Measurements from ENCODE around the gene AUH.

The AUH gene

DNA sequence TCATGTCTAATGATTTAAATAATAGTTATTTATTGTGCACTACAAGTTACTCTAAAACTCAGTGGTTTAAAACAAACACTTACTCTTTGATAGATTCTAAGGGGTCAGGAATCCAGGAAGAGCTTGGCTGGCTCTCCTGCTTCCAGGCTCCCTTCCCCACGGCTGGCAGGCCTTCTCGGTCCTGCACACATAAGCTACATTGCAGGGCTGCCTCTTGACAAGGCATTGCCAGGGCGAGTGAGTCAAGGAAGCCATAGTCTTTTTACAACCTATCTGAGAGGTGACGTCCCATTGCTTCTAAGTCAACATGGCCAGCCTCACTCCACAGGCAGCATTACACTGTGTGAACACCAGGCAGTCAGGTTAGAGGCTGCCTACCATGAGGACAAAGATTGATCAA, 119.8 kb downstream of the AUH start:
- no peak for DNase-seq

DNA sequence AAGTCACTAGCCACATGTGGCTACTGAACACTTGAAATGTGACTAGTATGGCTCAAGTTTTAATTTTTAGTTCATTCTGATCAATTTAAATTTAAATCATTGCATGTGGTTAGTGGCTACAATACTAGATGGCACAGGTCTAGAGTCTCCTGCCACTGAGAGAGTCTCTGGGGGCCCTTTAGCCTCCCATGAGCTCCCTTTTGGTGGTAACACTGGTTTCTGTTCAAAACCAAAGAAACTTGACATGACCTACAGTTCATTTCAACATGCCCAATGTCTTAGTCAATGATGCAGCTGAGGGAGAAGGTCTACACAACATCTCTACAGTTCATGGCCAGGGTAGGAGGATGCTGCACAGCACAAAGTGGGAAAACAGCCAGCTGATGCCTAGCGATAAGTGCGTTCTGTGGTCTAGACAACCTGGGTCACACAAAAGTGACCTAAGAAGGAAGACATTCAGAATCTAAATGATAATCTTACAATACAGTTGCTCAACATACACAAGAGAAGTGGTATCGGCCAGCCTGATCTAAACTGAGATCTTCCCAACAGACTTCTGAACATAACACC, 121.0 kb downstream of the AUH start:
- no peak for DNase-seq

DNA sequence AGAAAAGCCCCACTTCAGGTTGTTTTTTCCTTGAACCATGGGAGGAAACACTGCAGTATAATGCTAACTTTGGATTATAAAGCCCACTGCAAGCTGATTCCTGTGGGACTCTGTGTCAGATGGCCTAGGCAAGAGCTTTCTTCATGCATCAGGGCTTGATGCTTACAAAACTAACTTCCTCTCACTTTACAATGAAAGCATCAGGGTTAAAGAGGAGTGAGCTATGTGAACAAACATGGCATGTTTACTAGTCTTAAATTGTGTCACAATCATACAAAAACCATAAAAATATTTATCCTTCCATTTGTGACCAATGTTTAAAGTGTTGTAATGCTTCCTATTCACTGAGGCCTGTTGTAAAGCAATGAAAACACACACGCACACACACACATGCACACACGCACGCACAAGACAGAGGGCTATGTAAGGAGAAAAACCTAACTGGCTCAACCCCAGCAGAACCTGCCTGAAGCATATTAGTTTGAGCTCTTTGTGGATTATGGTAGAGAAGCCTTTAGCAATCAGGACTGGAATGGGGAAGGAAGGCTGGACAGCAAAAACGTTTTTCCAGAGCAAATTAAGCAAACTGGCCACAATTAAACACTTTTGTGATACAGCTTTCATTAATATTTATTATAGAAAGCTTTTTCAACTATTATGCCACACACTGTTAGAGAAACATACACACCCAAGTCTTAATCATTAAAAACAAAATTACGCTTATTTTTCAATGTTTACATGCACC, 122.2 kb downstream of the AUH start:
- DNase-seq: no peak

DNA sequence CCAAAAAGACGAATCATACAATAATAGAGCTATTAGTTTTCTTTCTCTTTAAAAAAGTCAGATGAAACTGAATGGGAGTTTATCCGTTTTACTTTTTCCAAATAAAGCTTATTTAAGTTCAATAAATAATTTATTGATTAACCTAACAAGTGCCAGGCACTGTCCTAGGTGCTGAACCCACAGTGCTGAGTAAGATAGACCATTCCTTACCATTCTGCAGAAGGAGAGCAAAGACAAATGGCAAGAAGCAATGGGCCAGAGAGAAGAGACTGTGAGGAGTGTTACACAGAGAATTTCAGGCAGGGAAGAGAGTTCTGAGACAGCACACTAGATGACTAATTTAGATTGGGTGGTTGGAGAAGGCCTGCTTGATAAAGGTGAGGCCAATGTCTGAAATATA, 127.2 kb downstream of the AUH start:
- DNase-seq: no peak

DNA sequence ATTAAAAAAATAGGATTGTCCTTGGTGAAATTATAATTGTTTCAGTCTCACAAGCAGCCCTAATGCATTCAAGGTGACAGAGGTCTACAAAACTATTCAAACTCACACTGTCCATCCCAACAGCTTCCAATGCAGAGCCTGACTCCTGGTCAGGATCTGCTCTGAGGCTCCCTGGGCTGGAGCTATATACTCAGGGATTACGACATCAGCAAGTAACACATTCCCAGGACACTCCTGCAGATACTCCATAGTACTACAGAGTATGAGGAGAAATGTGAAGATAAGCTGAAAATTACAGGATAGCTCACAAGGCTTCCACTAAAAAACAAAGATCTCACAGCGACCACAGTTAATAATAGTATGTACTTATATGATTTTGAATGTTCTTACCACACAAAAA, 130.1 kb downstream of the AUH start:
- DNase-seq: no peak

DNA sequence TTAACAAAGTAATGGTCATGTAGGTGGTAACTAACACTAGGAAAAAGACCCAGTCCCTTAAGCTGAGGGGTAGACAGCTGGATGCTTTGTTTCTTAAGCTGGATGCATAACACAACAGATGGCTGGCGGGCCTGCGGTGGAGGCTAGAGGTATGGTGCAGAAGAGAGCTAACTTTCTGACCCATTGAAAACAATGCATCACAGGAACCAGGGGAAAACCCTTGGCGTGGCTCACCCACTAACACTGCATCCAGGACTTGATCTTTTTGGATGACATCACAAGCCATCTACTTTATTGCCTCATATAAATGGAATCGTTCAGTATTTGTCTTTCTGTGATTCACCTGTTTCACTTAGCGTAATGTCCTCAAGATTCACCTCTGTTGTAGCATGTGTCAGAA, 138.7 kb downstream of the AUH start:
- no peak for DNase-seq

DNA sequence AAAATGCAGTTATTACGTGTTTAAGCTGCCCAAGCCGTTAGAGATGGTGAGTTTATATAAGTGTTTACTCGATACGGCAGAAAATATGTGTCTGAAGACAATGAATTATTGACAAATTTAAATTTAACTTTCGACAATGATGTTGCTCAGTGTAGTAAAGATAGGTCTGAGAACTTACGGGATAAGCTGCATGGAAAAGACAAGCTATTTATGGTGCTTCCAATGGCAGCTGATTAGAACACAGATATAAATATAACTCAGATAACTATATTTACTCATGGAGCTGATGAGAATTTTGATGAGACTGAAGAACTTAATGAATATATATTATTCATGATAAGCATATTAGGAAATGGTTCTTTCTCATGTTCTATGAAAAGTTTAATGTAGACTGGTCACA, 139.3 kb downstream of the AUH start:
- no peak for DNase-seq

DNA sequence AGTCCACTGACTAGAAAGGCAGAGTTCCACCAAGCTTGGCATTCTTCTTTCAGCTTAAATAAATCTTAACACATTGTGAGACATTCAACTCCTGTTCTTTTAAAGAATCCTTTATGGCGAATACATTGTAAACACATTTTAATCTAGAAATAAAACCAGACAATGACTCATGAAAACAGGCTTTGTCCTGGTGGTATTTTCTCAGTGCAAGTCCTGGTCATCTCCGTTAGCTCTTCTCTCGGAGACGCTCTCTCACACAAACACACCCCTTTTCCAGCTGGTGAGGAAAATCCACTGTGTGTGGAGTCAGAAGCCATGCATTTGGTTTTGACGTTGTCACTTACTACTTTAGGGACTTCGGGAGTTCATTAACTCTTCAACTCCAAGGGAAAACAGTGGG, 140.4 kb downstream of the AUH start:
- no peak for DNase-seq

DNA sequence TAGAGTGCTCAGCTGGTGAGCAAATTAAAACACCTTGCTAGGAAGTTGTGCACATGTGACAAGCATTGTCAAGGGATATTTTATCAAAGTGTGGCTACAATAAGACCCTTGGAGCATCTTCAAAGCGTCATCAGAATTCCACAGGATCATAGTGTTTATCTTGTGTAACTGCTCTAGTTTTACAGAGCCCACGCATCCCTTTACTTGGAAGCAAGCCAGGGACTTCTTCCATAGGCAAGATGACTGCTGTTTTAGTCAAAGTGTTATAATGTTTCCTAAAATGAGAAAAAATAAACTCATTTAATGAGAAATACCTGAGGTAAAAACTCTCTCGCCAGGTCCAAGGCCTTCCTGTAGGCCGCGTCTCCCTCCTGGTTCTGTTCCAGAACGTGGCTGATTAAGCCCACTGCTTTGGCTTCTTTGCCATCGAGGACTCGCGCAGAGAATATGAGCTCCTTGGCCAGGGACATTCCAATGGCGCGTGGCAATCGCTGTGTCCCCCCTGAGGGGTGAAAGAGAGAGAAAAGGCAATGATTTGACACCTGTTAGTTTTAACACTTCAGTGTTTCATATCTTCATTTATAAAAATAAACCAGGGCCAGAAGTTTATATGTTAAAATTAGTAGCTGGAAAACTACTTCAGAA, 141.1 kb downstream of the AUH start:
- DNase-seq: no peak

DNA sequence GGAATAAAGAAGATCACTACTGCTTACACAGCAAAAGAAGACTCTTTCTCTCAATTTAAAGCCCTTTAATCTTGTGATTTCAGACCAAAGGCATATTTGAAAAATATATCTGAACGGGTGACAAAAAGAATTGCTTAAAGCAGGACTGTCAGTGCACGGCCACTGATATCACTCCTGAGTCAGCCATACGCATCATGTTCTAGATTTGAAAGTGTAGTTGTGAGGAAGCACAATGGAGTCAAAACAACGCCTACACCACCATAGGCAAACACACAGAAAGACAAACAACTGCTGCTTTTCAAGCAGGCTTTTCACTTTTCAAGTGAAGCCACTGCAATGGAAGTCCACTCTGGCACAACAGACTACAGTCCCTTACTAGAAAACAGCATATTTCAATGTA, 141.7 kb downstream of the AUH start:
- no peak for DNase-seq

DNA sequence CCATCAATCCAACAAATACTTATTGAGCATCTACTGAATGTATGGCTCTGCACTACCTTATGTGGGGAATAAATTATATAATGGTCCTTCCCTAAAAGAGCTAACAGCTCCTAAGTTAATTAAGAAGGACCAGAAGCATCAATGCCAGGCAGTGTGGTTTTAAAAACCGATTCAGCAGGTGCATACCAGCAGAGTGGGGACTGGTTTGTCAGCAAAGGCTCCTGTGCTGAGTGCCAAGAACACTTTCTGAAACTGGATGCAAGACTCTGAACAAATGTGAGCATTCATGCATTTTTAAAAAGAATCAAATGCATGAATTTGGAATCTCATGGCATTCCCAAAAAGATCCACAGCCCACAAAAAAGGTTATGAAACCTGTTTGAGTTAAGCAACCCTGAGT, 142.2 kb downstream of the AUH start:
- DNase-seq: no peak

DNA sequence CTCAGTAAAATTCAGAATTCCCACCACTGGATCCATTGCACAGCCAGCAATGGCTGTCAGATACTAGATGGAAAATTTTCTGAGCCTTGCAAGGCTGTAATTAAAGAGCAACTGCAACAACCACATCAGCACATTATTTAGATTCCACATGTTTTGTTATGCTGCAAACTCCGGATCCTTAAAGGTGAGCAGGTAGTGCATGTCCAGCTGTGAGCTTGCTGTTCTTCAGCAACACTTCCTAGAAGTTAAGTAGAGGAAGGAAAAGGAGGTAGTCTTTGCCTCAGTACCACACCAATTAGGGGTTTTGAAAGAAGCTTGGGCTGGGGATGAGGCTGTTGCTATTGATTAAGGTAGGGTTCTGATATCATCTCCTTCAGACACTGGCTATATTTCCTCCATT, 144.3 kb downstream of the AUH start:
- DNase-seq: no peak

DNA sequence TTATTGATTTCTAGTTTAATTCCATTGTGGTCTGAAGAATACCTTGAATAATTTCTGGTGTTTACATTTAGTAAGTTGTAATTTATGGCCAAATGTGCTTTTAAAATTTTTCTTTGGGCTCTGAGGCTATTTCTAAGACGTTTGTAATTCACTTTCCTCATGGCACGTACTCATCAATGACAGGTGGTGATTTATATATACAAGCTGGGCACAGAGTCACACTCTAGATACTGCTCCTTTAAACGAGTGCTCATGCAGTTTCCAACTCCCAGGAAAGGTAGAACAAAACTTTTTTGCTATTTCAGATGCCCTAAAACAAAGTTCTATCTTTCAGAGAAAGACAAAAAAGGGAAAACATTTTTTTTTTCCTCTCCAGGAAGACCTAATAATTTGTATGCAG, 146.9 kb downstream of the AUH start:
- DNase-seq: no peak

DNA sequence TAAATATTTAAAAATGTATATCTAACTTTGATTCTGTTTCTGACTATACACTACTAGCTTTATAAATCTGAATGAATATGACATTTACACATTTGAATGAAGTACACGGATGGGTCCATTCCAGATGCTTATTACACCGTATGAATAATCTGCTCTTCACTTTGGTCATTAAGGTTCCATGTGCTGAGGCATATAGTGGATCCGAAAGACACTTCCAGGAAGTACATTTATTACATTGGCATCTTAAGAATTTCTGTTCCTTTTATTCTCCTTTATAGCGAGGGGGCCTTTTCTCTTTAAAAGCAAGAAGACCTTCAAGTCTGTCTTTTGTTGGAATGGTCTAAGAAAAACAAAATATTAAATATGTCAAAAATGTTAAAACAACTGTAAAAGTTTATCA, 147.6 kb downstream of the AUH start:
- no peak for DNase-seq

DNA sequence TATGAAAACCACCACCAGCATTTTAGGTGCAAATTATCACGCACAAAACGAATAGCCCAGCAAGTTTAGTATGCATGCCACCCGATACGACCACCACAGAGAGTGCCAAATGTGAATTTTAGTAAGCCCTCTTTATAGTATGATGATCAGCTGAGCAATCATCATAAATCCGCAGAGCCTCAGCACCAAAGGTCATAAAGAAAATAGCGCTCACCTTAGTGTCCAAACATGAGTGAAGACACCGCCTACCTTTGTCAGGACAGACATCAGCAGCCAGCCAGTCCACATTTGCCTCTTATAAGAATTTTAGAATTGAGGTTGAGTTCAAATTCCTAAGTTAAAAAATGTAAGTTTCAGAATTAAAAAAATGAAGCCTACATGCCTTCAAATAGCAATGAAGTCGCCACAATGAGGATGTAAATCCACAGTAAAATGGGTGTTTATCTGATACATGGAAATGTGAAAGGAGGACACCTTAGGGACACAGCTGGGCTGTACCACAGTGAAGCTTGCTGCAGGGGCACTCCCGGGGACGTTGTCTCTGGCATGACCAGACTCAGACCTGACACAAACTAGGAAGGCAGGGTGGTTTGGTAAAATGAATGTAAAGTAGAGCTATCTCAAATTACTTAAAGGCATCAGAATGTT, 149.0 kb downstream of the AUH start:
- no peak for DNase-seq

DNA sequence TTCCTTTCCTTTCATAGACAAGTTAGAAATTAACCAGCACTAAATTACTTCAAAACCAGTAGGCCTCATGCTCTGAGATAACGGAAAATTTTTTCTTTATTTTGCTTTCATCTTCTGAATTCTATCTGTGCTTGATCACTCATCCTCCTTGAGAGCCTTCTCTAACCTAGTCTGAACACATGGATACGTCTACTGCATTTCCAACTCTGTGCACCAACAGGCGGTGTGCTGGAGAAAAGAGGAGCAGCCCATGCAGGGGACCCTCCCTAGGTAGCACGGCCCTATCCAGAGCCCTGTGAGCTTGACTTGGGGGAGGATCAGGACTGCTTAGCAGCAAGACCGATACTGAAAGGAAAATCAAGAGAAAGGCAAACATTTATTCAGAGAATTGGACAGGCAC, 149.8 kb downstream of the AUH start:
- DNase-seq: no peak

DNA sequence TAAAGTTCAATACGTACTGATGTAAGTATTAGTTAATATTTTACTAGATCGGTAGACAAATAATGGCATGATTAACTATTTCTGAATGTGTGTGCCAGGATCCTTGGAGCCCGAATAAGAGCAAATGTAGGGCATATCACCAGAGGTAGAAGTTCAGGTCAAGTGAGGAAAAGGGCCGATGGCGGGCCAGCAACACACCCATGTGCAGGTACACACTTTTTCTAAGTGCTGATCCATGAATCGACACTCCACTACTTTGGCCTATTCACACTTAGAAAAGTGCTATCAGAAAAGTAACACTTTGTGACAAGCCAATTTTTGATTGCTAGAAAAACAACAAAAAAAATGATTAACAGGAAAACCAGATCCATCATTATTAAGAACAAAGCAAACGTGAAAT, 150.3 kb downstream of the AUH start:
- no peak for DNase-seq

DNA sequence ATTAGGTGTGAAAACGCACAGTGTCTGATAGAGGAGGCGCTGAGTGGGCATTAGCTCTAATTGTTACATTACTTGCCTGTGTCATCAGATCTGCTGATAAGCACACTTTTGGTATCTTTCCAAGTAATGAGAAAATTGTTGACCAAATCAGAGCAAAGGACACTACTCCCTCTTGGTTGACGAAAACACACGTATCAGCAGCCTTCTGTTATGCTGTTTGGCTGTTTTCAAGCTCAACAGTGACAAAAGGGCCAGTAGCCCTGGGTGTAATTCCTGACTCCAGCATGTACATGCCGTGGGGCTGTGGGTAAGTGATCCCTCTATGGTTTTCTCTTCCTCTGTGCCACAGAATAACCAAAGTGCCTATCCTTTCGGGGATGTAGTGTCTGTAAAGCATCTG, 151.4 kb downstream of the AUH start:
- DNase-seq: no peak

DNA sequence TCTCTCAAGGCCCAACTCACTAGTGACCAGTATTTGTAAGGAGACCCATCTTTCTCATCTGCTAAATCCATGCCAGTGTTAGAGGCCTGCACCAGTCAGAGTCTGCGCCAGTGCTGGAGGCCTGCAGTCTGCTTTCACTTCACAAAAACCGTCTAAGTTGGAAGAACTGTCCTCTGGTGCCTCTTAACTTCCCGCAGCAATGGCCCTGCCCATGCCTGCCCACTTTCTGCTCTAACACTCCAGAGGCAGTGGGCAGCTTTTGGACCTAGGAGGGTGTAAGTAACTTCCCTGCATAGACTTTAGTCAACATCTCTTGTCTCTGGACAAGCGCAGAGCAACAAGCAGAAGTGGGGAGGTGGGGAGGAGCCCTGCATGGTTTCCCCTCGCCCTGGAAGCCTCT, 152.9 kb downstream of the AUH start:
- no peak for DNase-seq

DNA sequence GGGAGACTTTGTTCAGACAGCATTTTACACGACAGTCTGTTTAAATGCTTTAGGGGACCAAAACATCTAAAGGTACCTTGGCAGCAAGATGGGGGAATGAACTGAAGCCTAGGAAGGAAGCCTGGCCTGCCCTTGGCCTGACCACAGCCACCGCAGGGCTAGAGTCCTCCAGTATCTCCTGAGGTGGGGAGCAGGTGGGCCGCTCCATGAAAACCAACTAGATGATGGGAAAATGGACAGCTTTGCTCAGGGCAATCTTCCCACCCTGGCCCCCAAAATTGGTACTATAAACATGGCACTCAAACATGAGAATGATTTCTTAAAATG, 153.3 kb downstream of the AUH start:
- DNase-seq: no peak

DNA sequence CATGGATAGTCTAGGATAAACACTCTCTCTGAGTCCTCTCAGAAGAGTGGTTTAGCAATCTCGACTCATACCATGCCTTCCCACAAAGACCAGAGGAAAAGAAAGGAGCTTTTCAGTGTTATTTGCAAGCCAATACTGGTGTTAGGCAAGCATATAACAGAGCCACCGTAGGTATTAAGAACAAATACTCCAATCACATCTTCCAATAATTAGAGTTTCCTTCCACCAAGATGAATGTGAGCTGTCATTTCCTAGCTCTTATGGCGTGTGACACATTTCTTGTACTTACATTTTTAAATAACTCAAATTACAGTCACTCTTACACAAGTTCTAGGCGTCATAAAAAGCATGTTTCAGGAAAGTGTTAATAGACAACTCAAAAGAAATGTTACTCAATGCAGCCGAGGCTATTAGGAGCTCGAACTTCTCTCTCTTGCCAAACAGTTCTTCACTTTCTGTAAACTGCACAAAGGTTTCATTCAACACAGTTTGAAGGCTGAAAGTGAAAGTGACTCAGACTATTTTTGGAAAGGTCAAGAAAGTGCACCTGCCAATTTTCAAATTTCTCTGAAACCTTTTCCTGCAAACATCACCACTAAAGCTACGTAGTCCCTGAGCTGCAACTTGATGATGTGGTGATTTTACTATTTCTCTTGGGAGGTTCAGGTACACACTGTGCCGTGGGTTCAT, 153.8 kb downstream of the AUH start:
- DNase-seq: no peak

DNA sequence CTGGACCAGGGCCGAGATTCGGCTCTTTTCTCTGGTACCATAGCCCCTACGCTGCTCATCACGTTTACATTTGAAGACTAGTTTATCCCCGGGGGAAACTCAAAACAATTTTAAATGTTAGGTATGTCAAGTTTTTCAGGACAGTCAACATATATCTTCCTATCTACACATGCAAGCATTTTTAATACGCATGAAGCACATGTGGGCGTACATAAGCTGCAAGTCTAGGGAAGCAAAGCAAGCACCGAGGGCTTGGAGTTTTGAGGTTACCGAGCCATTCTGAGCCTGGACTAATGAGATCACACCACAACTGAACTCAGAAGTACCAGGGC, 154.4 kb downstream of the AUH start:
- no peak for DNase-seq

DNA sequence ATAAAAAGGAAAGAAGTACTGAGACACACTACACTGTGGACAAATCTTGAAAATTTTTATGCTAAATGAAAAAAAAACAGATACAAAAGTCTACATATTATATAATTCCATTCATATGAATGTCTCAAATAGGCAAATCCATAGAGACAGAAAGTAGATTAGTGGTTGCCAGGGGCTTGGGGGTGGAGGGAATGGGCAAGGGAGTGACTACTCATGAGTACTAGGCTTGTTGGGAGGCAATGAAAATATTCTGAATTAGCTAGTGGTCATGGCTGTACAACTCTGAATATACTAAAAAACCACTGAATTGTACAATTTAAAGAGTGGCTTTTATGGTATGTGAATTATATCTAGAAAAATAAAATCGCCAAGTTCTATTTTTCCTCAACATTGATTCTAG, 154.9 kb downstream of the AUH start:
- no peak for DNase-seq

DNA sequence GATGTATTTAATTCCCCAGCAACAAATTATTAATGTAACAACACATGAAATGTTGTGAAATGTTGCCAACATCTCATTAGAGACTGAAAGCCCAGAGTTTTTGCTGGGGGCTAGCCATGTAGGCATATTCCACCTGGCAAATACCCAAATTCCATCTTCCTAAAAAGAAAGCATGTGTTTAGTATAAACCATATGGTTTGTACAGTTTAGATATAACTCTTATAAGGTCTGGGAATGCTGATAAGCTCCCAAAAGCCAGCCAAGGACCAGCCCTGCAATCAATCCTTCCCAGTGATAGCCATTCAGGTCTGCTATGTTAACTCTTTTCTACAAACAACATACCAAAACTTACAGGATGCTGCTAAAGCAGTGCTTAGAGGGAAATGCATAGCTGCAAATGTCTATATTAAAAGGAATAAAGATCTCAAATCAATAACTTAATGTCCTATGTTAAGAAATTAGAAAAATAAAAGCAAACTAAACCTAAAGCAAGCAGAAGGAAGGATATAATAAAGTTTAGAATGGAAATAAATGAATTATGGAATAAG, 158.9 kb downstream of the AUH start:
- DNase-seq: no peak

All from right hindlimb (tissue), 1 donor.